Osteoblast (primary cell): ENCODE results near the gene TELO2. TPM values are rescaled to one million over a fixed set of nuclear protein-coding genes. Genes with fewer than 3 reads are reported as not detected.

Experiments
- DNase-seq: peaks from one replicate; pipeline ENCODE4 v3.0.0; 2011; ENCODE audit warnings: low spot score, mixed read lengths; ENCODE audit not compliant: insufficient read length; ENCODE audit errors: missing footprints
- H2AFZ ChIP-seq: 2 replicates; pipeline ENCODE4 v1.6.0; 2011; ENCODE audit warnings: mild to moderate bottlenecking, low read length
- H3K27ac ChIP-seq: 2 replicates; pipeline ENCODE4 v1.5.1; 2011; ENCODE audit warnings: mild to moderate bottlenecking, low read depth, low read length, moderate library complexity
- H3K27me3 ChIP-seq: 2 replicates; pipeline ENCODE4 v1.6.0; 2012; ENCODE audit warnings: mild to moderate bottlenecking, control low read depth, inconsistent platforms, low read length, moderate library complexity; ENCODE audit not compliant: insufficient read depth
- H3K36me3 ChIP-seq: 2 replicates; pipeline ENCODE4 v1.5.1; 2011; ENCODE audit warnings: mild to moderate bottlenecking, low read length, control low read depth, moderate library complexity; ENCODE audit not compliant: insufficient read depth
- H3K4me1 ChIP-seq: 2 replicates; pipeline ENCODE4 v1.5.1; 2011; ENCODE audit warnings: mild to moderate bottlenecking, low read length, control low read depth, moderate library complexity; ENCODE audit not compliant: insufficient read depth
- H3K4me2 ChIP-seq: 2 replicates; pipeline ENCODE4 v1.6.0; 2011; ENCODE audit warnings: mild to moderate bottlenecking, low read length; ENCODE audit not compliant: insufficient read depth
- H3K4me3 ChIP-seq: fragments of 200-600 bp; sonication (generic); 3 replicates; pipeline ENCODE4 v1.5.1; 2012; ENCODE audit warnings: mild to moderate bottlenecking, low read length, inconsistent platforms; ENCODE audit not compliant: insufficient read depth
- H3K79me2 ChIP-seq: 2 replicates; pipeline ENCODE4 v1.6.0; 2012; ENCODE audit warnings: mild to moderate bottlenecking, low read length, control low read depth, inconsistent platforms; ENCODE audit not compliant: insufficient read depth
- H3K9me3 ChIP-seq: 2 replicates; pipeline ENCODE4 v1.5.1; 2011; ENCODE audit warnings: low read depth, low read length, control low read depth
- H4K20me1 ChIP-seq: 2 replicates; pipeline ENCODE4 v1.6.0; 2012; ENCODE audit warnings: mild to moderate bottlenecking, low read length, control low read depth; ENCODE audit not compliant: insufficient read depth
- total RNA-seq: library from RNA; depleted of rRNA; stranded (reverse); fragments of >200 nt; gene quantifications from 2 replicates; pipeline ENCODE4 v1.2.3, GENCODE V29; 2012
- TF ChIP-seq, protein P1 (sequence below): IDR thresholded peaks from 2 replicates; pipeline ENCODE4 v1.5.1; 2011; ENCODE audit warnings: mild to moderate bottlenecking, low read depth, low read length, moderate library complexity; ENCODE audit errors: extremely low read depth

TELO2 gene
- total RNA-seq, 1 donor, result 18.1 TPM

DNA sequence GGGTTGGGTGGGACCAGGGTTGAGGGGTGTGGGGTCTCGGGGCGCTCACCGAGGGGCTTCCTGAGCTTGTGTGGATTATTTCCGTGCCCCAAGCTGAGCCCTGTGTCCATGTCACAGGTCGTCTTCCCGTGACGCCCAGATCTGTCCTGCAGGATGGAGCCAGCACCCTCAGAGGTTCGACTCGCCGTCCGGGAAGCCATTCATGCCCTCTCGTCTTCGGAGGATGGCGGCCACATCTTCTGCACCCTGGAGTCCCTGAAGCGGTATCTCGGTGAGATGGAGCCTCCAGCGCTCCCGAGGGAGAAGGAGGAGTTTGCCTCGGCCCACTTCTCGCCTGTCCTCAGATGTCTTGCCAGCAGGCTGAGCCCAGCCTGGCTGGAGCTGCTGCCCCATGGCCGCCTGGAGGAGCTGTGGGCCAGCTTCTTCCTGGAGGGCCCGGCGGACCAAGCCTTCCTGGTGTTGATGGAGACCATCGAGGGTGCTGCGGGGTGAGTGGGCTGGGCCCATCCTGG is 1.0 kb downstream of the TELO2 start:
- H3K27me3 ChIP-seq, result no peaks in the 10 kb centered on the region
- peaks cover 7% of the 10 kb centered on the region for H4K20me1 ChIP-seq
- peak overlapping the region; percentile 85 for H3K4me3 ChIP-seq
- peak overlapping the region; percentile 84 for H3K27ac ChIP-seq
- peaks cover 38% of the 10 kb centered on the region for H3K79me2 ChIP-seq
- peak overlapping the region; percentile 88 for H2AFZ ChIP-seq
- TF ChIP-seq, protein P1, sequence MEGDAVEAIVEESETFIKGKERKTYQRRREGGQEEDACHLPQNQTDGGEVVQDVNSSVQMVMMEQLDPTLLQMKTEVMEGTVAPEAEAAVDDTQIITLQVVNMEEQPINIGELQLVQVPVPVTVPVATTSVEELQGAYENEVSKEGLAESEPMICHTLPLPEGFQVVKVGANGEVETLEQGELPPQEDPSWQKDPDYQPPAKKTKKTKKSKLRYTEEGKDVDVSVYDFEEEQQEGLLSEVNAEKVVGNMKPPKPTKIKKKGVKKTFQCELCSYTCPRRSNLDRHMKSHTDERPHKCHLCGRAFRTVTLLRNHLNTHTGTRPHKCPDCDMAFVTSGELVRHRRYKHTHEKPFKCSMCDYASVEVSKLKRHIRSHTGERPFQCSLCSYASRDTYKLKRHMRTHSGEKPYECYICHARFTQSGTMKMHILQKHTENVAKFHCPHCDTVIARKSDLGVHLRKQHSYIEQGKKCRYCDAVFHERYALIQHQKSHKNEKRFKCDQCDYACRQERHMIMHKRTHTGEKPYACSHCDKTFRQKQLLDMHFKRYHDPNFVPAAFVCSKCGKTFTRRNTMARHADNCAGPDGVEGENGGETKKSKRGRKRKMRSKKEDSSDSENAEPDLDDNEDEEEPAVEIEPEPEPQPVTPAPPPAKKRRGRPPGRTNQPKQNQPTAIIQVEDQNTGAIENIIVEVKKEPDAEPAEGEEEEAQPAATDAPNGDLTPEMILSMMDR, result peak; percentile 77
- peak overlapping the region; percentile 97 for H3K4me2 ChIP-seq
- peak; percentile 100 for DNase-seq
- peaks cover 9% of the 10 kb centered on the region for H3K4me1 ChIP-seq
- H3K9me3 ChIP-seq, result no peaks in the 10 kb centered on the region
- peaks cover 16% of the 10 kb centered on the region for H3K36me3 ChIP-seq

DNA sequence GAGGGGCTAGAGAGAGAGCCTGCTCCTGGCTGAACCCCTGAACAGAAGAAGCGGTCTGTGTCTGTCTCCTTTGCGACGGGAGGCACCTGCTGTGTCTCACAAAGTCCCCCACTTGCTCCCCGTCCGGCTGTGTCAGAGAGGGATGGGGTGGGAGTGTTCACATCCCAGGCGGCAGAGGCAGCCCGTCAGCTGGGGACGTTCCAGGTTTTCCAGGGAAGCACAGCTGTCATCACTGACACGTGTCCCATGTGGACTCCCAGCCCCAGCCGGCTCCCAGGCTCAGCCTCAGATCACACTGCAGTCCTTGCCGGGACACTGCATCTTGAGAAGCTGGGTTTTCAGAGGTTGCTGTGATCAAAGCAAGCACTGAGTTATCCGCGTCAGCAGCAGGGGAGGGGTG is 1.6 kb downstream of the TELO2 start:
- Histone ChIP-seq H4K20me1 (peaks cover 7% of the 10 kb centered on the region), H3K79me2 (peaks cover 38% of the 10 kb centered on the region), H3K27ac (no peak overlapping the region), H3K4me3 (peak overlapping the region; percentile 85), H2AFZ (peak overlapping the region; percentile 31), H3K27me3 (no peaks in the 10 kb centered on the region), H3K9me3 (no peaks in the 10 kb centered on the region), H3K4me2 (peak overlapping the region; percentile 97), H3K36me3 (peaks cover 16% of the 10 kb centered on the region), H3K4me1 (peaks cover 9% of the 10 kb centered on the region)
- TF ChIP-seq, protein P1, result no peak
- no peak for DNase-seq

DNA sequence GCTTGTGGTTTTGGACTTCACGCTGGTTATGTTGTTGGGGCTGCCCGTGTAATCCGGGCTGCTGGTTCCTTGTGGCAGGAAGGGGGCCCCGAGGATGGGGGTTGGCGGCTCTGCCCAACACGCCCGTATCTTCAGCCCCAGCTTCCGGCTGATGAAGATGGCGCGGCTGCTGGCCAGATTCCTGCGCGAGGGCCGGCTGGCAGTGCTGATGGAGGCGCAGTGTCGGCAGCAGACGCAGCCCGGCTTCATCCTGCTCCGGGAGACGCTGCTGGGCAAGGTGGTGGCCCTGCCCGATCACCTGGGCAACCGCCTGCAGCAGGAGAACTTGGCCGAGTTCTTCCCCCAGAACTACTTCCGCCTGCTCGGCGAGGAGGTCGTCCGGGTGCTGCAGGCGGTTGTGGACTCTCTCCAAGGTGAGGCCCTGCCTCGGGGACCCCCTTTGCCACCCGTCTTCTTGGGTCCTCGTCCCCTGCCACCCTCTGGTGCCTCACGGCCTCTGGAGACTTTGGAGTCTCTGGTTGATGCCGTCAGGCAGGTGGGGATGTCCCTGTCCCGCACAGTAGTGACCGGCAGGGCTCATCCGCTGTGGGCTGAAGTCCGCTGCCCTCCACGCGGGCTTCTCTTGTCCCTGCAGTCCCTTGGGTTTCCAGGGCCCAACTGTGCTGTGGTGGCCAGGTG is 2.2 kb downstream of the TELO2 start:
- peaks cover 16% of the 10 kb centered on the region for H3K36me3 ChIP-seq
- peaks cover 9% of the 10 kb centered on the region for H3K4me1 ChIP-seq
- no peaks in the 10 kb centered on the region for H3K9me3 ChIP-seq
- no peak overlapping the region for H3K27ac ChIP-seq
- no peak overlapping the region for H3K4me3 ChIP-seq
- H2AFZ ChIP-seq, result no peak overlapping the region
- peaks cover 38% of the 10 kb centered on the region for H3K79me2 ChIP-seq
- no peak for DNase-seq
- no peak overlapping the region for H3K4me2 ChIP-seq
- TF ChIP-seq, protein P1, result no peak
- peaks cover 7% of the 10 kb centered on the region for H4K20me1 ChIP-seq
- no peaks in the 10 kb centered on the region for H3K27me3 ChIP-seq

DNA sequence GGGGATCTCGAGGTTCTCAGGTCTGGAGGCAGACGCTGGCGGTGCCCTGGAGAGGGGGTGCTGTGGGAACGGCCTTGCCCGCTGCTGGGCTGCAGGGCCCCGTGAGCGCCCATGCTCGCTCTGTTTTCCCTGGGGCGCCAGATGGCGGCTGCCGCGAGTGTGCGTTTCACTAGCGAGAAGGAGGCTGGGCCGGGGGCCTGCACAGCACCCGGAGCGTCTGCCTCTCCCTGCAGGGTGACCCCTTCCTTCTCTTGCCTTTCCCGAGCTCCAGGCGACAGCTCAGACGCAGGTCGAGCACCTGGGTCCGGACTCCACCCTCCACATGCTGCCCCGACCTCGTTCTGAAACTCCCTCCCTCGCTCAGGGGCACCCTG is 2.7 kb downstream of the TELO2 start:
- no peak overlapping the region for H3K4me3 ChIP-seq
- no peaks in the 10 kb centered on the region for H3K9me3 ChIP-seq
- H3K27me3 ChIP-seq, result no peaks in the 10 kb centered on the region
- H3K79me2 ChIP-seq, result peaks cover 38% of the 10 kb centered on the region
- TF ChIP-seq, protein P1, result no peak
- H2AFZ ChIP-seq, result no peak overlapping the region
- no peak overlapping the region for H3K27ac ChIP-seq
- peaks cover 7% of the 10 kb centered on the region for H4K20me1 ChIP-seq
- peaks cover 9% of the 10 kb centered on the region for H3K4me1 ChIP-seq
- no peak overlapping the region for H3K4me2 ChIP-seq
- H3K36me3 ChIP-seq, result peaks cover 16% of the 10 kb centered on the region
- no peak for DNase-seq
